TTC549 (cell line): ENCODE measurements around the gene STIL.
A peak's percentile ranks its signal among the peaks of the same experiment; 100 is the strongest.
"Not testable (repeated sequence)": the region's sequence is repeated elsewhere in the genome, so short reads cannot be mapped to it uniquely, and the experiment has no call there.

Source experiments
- FAIRE-seq: peaks from 2 replicates; lab custom pipeline; 2012; peaks lifted over from hg19 to GRCh38; lab: Jason Lieb, UNC

Gene STIL

GRCh38 chr1:47313915-47314664 is at the start of gene STIL:
Gene STIL (minus strand): TSS chr1:47314147. CDS start chr1:47310319, 3,828 bp downstream.
- FAIRE-seq = peak; percentile 96

- FAIRE-seq = no peak
Measured at GRCh38 chr1:47362828-47363227, 48.9 kb upstream of the STIL start.

- no peak for FAIRE-seq
Measured at GRCh38 chr1:47361380-47361779, 47.4 kb upstream of the STIL start.

- no peak for FAIRE-seq
Measured at GRCh38 chr1:47351305-47351704, 37.4 kb upstream of the STIL start.

GRCh38 chr1:47348246-47348645 is 34.3 kb upstream of the STIL start:
- FAIRE-seq = no peak

GRCh38 chr1:47347735-47348134 is 33.8 kb upstream of the STIL start:
- FAIRE-seq = no peak

- FAIRE-seq = not testable (repeated sequence)
Measured at GRCh38 chr1:47346979-47347378, 33.0 kb upstream of the STIL start.

GRCh38 chr1:47340227-47340626 is 26.3 kb upstream of the STIL start:
- FAIRE-seq = no peak

- FAIRE-seq = no peak
Measured at GRCh38 chr1:47338249-47339077, 24.5 kb upstream of the STIL start.

GRCh38 chr1:47337350-47337749 is 23.4 kb upstream of the STIL start:
- no peak for FAIRE-seq

- no peak for FAIRE-seq
Measured at GRCh38 chr1:47334765-47335435, 21.0 kb upstream of the STIL start.

GRCh38 chr1:47333922-47334764 is 20.2 kb upstream of the STIL start:
- no peak for FAIRE-seq

GRCh38 chr1:47333578-47333921 is 19.6 kb upstream of the STIL start, which contains the start of gene CMPK1:
Gene CMPK1 (plus strand): TSS chr1:47333790. CDS start chr1:47333946, 156 bp downstream.
- no peak for FAIRE-seq

GRCh38 chr1:47332779-47333577 is 19.0 kb upstream of the STIL start:
- FAIRE-seq = no peak

- no peak for FAIRE-seq
Measured at GRCh38 chr1:47331875-47332274, 17.9 kb upstream of the STIL start.

- FAIRE-seq = no peak
Measured at GRCh38 chr1:47330212-47330611, 16.3 kb upstream of the STIL start.

- FAIRE-seq = no peak
Measured at GRCh38 chr1:47328992-47329391, 15.0 kb upstream of the STIL start.

- FAIRE-seq = no peak
Measured at GRCh38 chr1:47326271-47326670, 12.3 kb upstream of the STIL start.

- no peak for FAIRE-seq
Measured at GRCh38 chr1:47325528-47325927, 11.6 kb upstream of the STIL start.

- no peak for FAIRE-seq
Measured at GRCh38 chr1:47324682-47325081, 10.7 kb upstream of the STIL start.

GRCh38 chr1:47323599-47324031 is 9.7 kb upstream of the STIL start:
- no peak for FAIRE-seq
